Measurements from ENCODE around the gene ZCCHC2.

DNA sequence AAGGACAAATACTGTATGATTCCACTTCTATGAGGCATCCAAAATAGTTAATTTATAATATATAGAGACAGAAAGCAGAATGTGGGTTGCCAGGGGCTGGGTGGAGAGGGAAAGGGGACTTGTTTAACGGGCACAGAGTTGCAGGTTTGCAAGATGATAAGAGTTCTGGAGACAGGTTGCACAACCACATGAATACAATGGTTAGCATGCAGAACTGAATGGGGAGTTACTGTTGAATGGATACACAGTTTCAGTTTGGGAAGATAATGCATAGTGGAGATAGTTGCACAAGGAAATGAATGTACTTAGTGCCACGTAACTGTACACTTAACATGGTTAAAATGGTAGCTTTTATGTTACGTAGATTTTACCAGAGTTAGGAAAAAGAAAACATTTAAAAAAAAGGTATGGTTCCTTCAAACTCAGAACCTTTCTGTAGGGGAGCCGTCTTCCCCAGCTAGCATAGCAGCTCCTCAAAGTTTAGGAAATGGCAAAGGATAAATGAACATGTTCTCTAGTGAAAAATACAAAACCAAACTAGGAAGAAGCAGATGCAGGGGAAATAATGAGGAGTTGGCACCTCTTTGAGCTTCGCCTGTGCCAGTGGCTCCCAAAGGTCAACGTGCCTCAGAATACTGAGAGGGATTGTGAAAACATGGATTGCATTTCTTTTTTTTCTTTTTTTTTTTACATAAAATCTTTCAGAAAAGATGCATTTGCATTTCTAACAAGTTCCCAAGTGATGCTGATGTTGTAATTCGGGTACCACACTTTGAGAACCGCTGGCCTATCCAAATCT lies 95.2 kb downstream of the ZCCHC2 start:
- TF ChIP-seq, protein P1, sequence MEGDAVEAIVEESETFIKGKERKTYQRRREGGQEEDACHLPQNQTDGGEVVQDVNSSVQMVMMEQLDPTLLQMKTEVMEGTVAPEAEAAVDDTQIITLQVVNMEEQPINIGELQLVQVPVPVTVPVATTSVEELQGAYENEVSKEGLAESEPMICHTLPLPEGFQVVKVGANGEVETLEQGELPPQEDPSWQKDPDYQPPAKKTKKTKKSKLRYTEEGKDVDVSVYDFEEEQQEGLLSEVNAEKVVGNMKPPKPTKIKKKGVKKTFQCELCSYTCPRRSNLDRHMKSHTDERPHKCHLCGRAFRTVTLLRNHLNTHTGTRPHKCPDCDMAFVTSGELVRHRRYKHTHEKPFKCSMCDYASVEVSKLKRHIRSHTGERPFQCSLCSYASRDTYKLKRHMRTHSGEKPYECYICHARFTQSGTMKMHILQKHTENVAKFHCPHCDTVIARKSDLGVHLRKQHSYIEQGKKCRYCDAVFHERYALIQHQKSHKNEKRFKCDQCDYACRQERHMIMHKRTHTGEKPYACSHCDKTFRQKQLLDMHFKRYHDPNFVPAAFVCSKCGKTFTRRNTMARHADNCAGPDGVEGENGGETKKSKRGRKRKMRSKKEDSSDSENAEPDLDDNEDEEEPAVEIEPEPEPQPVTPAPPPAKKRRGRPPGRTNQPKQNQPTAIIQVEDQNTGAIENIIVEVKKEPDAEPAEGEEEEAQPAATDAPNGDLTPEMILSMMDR (IDR thresholded peaks at IDR 0.05), result no peak
- TF ChIP-seq EP300 (IDR thresholded peaks at IDR 0.05), result no peak
- no peak for TF ChIP-seq POLR2A (IDR thresholded peaks at IDR 0.05; ENCODE audit: low read depth)
